ENCODE results near the gene SEC31A.

The SEC31A gene

DNA sequence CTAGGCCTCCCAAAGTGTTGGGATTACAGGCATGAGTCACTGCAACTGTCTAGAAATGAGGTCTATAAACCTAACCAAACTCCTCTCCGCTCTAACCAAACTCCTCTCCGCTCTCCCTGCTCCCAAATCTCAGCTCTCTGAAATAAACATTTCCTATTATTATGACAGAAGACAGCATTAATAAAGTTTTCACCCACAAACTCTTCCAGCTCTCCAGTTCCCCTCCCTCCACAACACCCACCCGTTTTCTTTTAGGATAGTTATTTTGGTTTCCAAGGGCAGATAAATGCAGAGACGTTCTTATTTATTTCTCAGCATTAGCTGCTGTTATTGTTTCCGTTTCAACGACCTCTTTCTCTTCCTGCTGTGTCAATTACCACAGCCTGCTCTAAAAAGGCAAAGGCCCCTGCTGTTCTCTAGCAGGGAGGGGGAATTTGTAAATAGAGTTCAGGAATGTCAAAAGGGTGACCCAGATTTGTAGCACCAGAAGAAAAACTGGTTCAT, 79.1 kb downstream of the SEC31A start:
- Histone ChIP-seq H3K79me2 (ENCODE audit: insufficient read depth, low read depth) (no peaks in the 10 kb centered on the region), H3K27me3 (ENCODE audit: insufficient read depth, low read depth) (no peaks in the 10 kb centered on the region), H3K27ac (no peak overlapping the region), H3K36me3 (ENCODE audit: insufficient read depth) (no peaks in the 10 kb centered on the region), H3K4me2 (no peak overlapping the region; the same call in 1 of the 2 replicates), H3K4me3 (IDR thresholded peaks at IDR 0.05; ENCODE audit: insufficient read depth, low read depth, low read length) (no peak overlapping the region), H3K9ac (no peak overlapping the region), H2AFZ (ENCODE audit: low read depth) (no peak overlapping the region), H3K4me1 (ENCODE audit: low read depth, poor library complexity, severe bottlenecking) (peaks cover 13% of the 10 kb centered on the region), H4K20me1 (ENCODE audit: insufficient read depth) (no peaks in the 10 kb centered on the region)
- TF ChIP-seq, protein P1, sequence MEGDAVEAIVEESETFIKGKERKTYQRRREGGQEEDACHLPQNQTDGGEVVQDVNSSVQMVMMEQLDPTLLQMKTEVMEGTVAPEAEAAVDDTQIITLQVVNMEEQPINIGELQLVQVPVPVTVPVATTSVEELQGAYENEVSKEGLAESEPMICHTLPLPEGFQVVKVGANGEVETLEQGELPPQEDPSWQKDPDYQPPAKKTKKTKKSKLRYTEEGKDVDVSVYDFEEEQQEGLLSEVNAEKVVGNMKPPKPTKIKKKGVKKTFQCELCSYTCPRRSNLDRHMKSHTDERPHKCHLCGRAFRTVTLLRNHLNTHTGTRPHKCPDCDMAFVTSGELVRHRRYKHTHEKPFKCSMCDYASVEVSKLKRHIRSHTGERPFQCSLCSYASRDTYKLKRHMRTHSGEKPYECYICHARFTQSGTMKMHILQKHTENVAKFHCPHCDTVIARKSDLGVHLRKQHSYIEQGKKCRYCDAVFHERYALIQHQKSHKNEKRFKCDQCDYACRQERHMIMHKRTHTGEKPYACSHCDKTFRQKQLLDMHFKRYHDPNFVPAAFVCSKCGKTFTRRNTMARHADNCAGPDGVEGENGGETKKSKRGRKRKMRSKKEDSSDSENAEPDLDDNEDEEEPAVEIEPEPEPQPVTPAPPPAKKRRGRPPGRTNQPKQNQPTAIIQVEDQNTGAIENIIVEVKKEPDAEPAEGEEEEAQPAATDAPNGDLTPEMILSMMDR (conservative IDR thresholded peaks at IDR 0.05; ENCODE audit: low read depth, low read length) = no peak

DNA sequence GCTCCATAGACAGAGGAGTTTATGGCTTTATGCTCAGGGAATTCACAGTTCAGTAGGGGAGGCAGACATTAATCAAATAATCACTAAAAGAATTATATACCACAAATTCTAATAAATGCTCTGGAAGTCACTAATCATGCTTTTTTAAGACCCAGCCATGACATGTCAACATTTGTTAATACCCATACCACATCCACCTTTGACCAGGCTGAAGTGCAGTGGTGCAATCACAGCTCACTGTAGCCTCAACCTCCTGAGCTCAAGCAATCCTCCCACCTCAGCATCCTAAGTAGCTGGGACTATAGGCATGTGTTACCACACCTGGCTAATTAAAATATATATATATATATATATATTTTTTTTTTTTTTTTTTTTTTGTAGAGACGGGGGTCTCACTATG, 79.6 kb downstream of the SEC31A start:
- Histone ChIP-seq H3K4me3 (IDR thresholded peaks at IDR 0.05; ENCODE audit: insufficient read depth, low read depth, low read length) (no peak overlapping the region), H2AFZ (ENCODE audit: low read depth) (no peak overlapping the region), H3K9ac (no peak overlapping the region), H4K20me1 (ENCODE audit: insufficient read depth) (no peaks in the 10 kb centered on the region), H3K79me2 (ENCODE audit: insufficient read depth, low read depth) (no peaks in the 10 kb centered on the region), H3K27ac (no peak overlapping the region), H3K4me2 (no peak overlapping the region), H3K27me3 (ENCODE audit: insufficient read depth, low read depth) (no peaks in the 10 kb centered on the region), H3K4me1 (ENCODE audit: low read depth, poor library complexity, severe bottlenecking) (peaks cover 13% of the 10 kb centered on the region), H3K36me3 (ENCODE audit: insufficient read depth) (no peaks in the 10 kb centered on the region)
- TF ChIP-seq, protein P1 (conservative IDR thresholded peaks at IDR 0.05; ENCODE audit: low read depth, low read length) = no peak

DNA sequence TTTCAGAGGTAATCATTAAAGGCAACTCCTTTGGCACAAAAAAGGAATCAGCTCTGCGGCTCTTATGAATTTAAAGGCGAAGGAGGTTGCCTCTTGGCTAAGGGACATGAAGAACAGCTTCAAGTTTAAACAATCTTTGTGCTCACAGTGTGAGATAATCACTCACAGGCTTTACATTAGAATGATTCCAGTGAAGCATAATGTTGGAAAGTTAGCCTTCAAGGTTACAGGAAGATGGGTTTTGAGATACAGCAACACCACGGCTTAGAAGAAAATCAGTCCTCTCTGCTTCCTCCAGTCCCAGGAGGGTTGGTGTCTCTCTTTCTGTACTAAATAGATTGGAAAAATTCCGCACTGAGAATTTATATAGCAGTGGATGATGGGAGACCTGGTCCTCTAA, 80.8 kb downstream of the SEC31A start:
- Histone ChIP-seq H3K9ac (no peak overlapping the region), H3K4me3 (IDR thresholded peaks at IDR 0.05; ENCODE audit: insufficient read depth, low read depth, low read length) (no peak overlapping the region), H4K20me1 (ENCODE audit: insufficient read depth) (no peaks in the 10 kb centered on the region), H3K4me2 (no peak overlapping the region), H3K27ac (no peak overlapping the region), H3K4me1 (ENCODE audit: low read depth, poor library complexity, severe bottlenecking) (peaks cover 13% of the 10 kb centered on the region), H3K36me3 (ENCODE audit: insufficient read depth) (no peaks in the 10 kb centered on the region), H3K79me2 (ENCODE audit: insufficient read depth, low read depth) (no peaks in the 10 kb centered on the region), H2AFZ (ENCODE audit: low read depth) (no peak overlapping the region), H3K27me3 (ENCODE audit: insufficient read depth, low read depth) (no peaks in the 10 kb centered on the region)
- TF ChIP-seq, protein P1 (conservative IDR thresholded peaks at IDR 0.05; ENCODE audit: low read depth, low read length) = no peak

DNA sequence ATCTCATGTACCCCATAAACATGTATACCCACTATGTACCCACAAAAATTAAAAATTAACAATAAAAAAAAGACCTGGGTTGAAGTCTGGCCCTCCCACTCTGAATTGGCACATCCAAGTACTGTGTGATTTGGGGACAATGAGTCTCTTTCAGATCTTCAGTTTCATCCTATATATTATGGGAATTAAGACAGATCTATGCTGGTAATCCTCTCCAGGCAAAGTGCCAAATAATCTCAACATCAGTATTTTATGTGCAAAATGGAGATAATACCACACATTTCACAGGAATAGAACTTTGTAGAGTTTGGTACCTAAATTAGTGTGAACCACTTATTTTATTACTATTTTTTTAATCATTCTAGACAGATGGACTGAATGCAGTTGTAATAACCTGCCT, 81.3 kb downstream of the SEC31A start:
- no peaks in the 10 kb centered on the region for H3K36me3 ChIP-seq (ENCODE audit: insufficient read depth)
- H3K4me1 ChIP-seq (ENCODE audit: low read depth, poor library complexity, severe bottlenecking) = peaks cover 13% of the 10 kb centered on the region
- no peak overlapping the region for H3K27ac ChIP-seq
- H3K4me3 ChIP-seq (IDR thresholded peaks at IDR 0.05; ENCODE audit: insufficient read depth, low read depth, low read length) = no peak overlapping the region
- H3K79me2 ChIP-seq (ENCODE audit: insufficient read depth, low read depth) = no peaks in the 10 kb centered on the region
- no peak overlapping the region for H3K9ac ChIP-seq
- H4K20me1 ChIP-seq (ENCODE audit: insufficient read depth) = no peaks in the 10 kb centered on the region
- TF ChIP-seq, protein P1 (conservative IDR thresholded peaks at IDR 0.05; ENCODE audit: low read depth, low read length) = no peak
- no peak overlapping the region for H2AFZ ChIP-seq (ENCODE audit: low read depth)
- H3K27me3 ChIP-seq (ENCODE audit: insufficient read depth, low read depth) = no peaks in the 10 kb centered on the region
- H3K4me2 ChIP-seq = no peak overlapping the region

Data from KMS-11 (cell line).